Left ventricle myocardium superior (tissue), 1 donor: ENCODE data around the gene RFNG. TPM values are rescaled to one million over a fixed set of nuclear protein-coding genes. Genes with fewer than 3 reads are reported as not detected.

Experiments used
- ATAC-seq: fragments of 200-7000 bp; cut with Tn5 transposase; one replicate; pipeline ENCODE4 v1.9.1; 2020; ENCODE audit warnings: mild to moderate bottlenecking, moderate library complexity
- DNase-seq: peaks from one replicate; pipeline ENCODE4 v3.0.0-alpha.2; 2020
- intact Hi-C: fragments of 100-400 bp; cut with micrococcal nuclease; formaldehyde crosslinking; loops from one replicate; pipeline ENCODE4 v1.11.0; 2022
- total RNA-seq: library from RNA; stranded (reverse); fragmentation: NEBNext Ultra II Directional; extraction: Animal tissue kit (Norgen Biotek cat#: 25700); gene quantifications from one replicate; pipeline ENCODE4 v1.2.1, GENCODE V29; 2021
- donor health status: DM: no; HTN: yes; CAD: no; lungs with severe emphysema.

The RFNG gene
- total RNA-seq, 1 donor from 2014 or later, result 21.8 TPM

DNA sequence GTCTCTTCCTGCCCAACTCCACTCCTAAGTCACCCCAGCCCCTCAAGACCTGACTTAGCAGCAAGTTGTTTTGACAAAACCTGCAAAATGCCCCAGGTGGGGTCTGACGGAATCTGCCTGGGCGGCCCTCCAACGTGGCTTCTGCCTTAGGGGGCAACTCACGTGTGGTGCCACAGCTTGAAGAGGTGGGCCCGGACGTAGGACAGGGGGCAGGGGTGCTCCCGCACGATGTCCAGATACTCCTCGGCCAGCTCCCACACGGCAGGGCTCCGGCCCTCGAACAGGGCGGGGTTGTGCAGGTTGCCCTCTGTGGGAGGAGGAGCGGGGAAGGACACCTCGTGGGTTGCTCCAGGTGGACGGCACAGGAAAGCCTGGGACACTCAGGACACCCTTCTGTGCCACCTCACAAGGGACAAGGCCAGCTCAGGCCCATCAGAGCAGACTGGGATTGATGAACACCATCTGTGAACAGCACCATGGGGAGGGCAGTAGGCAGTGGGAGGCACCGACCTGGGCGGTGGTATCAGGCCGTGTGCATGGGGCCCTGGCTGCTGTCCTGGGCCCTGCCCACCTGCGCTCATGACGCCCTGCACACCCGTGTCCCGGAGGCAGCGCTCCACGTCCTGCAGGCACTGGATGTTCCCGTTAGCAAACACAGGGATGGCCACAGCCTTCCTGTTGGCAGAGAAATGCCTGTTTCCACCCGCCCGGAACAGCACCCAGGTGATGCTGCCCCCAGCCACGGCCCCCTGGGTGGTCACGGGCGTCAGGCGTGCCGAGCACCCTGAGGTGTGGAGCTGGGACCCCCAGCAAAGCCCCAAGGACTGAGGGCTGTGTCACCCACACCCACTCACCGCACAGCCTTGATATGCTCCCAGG, 9.7 kb upstream of the RFNG start:
- ATAC-seq (no peak), DNase-seq (peak; percentile 29)
- intact Hi-C loops, result no loop called here

DNA sequence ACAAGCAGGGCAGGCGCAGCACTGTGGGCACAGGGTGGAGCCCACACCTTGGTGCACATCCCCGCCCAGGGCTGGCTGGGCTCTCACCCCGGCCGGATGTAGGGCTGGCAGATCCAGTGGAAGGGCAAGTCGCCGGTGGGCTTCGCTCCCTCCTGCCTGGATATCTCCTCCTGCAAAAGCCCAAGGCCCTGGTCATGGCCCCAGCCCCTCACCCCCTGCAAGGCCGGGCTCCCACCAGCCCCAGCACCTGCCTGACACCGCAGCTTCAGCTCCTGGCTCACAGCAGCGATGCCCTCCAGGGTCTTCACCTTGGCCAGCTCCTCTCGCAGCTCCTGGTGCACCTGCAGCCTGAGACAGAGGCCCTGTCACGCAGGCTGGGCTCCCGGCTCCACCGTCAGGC, 9.0 kb upstream of the RFNG start:
- ATAC-seq (no peak), DNase-seq (peak; percentile 26)
- intact Hi-C loops, result no loop called here

DNA sequence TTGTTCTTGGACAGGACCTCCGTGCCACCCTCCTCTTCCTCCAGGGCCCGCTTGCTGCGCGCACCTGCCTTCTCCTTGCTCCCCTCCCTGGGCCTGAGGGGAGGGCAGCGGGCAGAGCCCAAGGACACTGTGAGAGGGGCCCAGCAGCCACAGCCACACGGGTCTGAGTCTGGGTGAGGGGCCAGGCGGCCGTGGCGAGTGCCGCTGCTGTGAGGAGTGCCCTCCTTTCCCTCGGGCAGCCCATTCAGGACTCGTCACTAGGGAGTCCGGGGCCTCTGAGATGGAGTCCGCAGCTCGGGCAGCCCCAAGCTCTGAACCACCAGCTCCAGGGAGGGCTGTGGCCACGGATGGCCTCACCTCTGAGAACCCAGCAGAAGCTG, 8.4 kb upstream of the RFNG start:
- ATAC-seq (no peak), DNase-seq (peak; percentile 22)
- intact Hi-C loops, result no loop called here

DNA sequence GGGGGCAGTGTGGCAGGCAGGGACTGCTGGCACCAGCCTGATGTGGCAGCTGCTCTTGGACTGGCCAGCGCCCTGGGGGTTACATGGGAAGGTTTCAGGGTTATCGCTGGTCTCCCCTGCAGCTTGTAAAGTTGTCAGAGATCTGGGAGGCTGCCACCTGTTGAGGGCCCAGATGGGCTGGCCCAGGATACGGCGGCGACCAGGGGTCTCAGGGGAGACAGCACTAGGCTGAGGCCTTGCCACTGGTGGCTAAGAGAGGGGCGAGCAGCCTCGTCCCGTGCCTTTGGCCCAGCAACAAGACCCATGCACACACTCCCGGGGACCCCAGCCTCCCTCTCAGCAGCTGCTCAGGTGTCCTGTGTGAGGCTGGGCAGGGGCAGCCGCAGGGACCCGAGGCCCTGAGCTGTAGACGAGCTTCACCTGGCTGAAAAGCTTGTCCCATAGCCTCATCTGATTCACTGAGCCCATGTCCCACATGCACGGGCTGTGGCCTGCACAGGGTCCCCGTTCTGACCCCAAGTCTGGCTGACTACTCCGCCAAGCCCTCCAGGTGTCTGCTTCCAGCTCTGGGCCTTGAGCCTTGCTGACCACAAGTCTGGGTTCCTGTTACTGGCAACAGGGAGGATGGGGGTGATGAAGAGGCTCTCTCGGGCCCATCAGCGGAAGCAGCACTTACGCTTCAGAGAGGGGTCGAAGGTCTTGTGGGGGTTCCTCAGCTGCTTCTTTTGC, 7.8 kb upstream of the RFNG start:
- peak; percentile 24 for DNase-seq
- intact Hi-C loops, result no loop called here
- ATAC-seq, result no peak

DNA sequence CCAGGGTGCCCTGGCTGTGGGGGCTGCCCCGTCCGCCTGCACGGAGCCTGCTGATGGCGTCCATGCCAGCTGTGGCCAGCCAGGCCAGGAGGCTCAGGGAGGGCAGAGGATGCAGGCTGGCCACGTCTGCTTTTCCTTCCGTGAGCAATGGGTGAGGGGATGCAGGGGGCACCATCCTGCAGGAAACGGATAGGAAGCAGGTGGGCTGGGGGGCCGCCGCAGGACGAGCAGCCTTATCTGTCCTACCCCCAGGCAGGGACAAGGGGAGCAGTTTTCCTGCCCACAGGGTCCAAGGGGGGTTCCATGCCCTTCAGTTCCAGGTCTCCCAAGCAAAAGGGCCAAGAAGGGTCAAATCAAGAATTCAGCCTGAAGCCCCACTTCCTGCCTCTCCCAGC, 7.2 kb upstream of the RFNG start:
- ATAC-seq (no peak), DNase-seq (peak; percentile 16)
- intact Hi-C loops, result no loop called here

DNA sequence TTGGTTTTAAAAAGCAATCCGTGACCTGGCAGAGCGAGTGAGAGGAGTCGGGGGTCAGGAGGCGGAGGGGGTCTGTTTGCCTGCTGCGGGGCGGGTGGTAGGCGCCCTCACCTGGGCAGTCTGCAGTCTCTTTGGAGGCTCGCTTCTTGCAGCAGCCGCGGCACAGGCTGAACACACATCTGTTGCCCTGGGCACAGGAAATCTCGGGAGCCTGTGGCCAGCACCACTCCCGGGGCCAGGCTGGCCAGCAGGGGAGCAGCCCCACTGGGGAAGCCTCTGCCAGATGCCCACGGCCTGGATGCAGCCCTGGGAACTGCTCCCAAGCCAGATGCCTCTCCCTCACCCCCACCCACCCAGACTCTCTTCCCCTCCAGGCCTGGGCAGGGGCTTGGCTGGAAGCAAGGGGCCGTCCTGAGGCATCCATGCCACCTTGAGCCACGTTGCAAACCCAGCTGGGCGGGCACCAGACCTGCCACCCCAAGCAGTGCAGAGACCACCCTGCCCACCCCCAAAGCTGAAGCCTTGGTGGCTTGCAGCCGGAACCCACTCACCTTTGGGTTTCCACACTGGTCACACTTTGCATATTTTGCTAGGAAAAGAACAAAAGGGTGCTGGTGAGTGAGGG, 6.7 kb upstream of the RFNG start:
- ATAC-seq, result no peak
- intact Hi-C loops, result no loop called here
- DNase-seq, result peak; percentile 23

DNA sequence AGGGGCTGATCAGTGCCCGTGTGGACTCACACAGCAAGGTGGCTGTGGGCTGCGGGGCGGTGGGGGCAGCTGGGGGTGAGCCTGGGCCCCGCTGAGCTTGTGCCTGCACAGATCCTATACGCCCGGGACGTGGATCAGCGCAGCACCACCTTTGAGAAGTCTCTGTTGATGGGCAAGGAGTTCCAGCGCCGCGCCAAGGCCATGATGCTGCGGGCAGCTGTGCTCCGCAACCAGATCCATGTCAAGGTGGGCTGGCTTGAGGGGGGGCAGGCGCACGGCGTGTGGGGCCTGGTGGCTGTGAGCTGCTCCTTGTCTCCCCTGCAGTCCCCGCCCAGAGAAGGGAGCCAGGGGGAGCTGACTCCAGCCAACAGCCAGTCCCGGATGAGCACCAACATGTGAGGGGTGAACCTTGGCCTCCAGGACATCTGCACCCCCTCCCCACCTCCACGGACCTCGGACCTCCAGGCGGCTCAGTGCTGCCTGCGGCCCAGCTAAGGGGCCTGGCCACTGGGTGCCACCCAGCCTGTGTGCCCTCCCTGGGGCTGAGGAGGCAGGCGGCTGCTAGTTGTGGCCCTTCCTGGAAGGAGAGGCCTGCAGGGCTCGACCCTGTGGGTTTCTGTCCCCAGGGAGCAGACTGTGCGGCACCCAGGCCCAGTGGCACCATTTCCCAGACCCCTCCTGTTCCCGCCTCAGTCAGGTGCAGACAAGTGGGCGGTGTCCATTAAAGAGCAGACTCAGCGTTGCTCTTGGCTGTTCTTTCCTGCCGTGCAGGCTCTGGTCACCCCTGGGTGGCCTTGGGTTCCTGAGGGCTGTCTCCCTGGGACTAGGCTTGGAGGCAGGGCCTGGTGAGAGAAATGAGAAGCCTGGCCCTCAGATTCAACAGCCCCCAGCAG, 5.4 kb upstream of the RFNG start:
- peak; percentile 33 for DNase-seq
- intact Hi-C loops, result no loop called here
- no peak for ATAC-seq

DNA sequence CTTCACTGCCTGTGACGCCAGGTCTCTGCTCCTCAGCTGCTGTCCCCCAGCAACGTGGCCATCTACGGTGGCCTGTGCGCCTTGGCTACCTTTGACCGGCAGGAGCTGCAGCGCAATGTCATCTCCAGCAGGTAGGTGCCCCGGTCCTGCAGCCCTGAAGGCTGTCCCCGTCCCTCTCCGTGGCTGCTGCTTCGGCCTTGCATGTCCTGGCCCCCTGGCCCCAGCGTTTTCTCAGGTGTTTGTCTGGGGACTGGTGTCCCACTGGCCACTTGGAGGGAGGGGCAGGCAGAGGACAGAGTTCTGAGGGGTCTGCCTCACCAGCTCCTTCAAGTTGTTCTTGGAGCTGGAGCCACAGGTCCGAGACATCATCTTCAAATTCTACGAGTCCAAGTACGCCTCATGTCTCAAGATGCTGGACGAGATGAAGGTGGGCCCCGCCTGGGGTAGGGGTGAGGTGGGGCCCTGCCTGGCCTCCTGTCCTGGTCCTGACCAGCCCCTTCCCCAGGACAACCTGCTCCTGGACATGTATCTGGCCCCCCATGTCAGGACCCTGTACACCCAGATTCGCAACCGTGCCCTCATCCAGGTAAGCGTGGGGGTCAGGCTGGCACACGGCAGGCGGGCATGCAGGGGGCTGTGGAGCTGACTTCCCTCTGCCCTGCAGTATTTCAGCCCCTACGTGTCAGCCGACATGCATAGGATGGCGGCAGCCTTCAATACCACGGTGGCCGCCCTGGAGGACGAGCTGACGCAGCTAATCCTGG, 4.5 kb upstream of the RFNG start:
- intact Hi-C loops, result no loop called here
- DNase-seq (peak; percentile 21), ATAC-seq (no peak)

DNA sequence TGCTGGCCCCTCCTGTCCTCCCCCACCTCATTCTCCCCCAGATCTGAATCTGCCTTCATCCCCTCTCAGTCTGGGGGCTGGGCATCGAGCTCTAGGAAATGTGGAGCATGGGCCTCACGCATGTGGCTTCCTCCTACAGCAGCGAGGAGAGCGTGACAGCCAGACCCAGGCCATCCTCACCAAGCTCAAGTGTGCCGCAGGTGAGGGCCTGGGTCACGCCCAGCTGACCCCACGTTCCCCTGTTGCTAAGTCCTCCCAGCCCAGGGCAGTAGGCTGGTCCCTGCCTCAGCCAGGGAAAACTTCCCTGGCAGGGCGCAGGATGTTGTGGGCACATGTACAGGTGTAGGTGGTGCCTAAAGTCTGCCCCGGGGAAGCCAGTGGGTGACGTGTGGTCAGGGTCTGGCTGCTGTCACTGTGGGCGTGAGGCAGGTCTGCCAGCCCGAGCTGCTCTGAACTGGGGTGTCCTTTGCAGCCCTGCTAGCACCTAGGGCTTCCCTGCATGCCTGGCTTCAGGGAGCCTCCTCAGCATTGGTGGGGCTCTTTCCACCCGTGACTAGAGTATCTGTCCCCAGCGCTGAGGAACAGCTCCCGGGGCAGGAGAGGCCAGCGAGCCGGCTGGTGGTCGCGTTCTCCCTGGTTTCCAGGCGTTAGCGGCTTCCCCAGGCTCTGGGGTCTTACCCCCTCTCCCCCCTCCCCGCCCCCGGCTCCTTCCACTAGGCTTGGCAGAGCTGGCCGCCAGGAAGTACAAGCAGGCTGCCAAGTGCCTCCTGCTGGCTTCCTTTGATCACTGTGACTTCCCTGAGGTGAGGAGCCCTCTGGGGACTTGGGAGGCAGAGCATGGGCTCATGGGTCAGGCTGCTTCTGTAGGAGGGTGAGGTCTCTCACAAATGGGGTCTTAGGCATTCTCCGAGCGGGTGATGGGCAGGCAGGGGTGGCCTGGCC, 3.7 kb upstream of the RFNG start:
- intact Hi-C loops, result no loop called here
- DNase-seq (peak; percentile 21), ATAC-seq (no peak)

DNA sequence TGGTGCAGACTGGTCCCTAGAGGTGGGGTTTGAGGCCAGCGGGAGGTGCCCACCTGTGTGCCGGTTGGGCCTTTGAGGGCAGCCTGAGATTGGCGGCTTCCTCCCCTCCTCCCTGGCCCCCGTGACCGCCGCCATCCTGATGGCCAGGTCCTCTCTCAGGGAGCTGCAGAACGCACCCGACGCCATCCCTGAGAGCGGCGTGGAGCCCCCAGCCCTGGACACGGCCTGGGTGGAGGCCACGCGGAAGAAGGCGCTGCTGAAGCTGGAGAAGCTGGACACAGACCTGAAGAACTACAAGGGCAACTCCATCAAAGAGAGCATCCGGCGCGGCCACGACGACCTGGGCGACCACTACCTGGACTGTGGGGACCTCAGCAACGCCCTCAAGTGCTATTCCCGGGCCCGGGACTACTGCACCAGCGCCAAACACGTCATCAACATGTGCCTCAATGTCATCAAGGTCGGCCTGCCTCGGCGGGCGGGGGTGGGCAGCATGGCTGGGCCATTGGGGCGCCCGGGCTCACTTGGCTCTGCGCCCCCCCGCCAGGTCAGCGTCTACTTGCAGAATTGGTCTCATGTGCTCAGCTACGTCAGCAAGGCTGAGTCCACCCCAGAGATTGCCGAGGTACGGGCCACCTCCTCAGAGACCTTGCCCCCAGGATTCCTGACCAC, 2.9 kb upstream of the RFNG start:
- no peak for ATAC-seq
- peak; percentile 29 for DNase-seq
- intact Hi-C loops, result no loop called here

DNA sequence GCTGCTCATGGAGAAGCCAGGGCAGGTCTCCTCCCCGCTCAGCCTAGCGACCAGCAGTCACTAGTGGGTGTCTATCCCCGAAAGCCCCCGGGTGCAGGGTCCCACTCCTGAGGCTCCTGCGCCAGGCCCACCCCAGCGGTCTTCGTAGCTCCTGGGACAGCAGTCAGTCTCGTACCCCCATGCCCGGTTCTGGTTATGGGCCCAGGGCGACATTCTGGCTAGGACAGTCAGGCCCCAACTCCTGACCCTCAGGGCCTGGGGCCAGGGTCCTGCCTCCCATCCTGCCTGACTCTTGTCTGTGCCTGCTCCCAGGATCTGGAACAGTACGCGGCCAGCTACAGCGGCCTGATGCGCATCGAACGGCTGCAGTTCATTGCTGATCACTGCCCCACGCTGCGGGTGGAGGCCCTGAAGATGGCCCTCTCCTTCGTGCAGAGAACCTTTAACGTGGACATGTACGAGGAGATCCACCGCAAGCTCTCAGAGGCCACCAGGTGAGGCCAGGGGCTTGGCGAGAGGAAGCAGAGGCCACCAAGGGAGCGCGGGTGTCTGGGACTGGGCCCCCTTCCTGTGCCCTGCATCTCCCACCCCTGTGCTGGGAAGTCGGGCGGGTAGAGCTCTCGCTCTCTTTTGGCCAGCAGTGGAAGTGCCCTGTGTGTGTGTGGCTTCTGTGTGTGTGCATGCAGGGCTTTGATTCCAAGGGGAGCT, 2.1 kb upstream of the RFNG start:
- intact Hi-C loops, result no loop called here
- peak; percentile 25 for DNase-seq
- no peak for ATAC-seq

DNA sequence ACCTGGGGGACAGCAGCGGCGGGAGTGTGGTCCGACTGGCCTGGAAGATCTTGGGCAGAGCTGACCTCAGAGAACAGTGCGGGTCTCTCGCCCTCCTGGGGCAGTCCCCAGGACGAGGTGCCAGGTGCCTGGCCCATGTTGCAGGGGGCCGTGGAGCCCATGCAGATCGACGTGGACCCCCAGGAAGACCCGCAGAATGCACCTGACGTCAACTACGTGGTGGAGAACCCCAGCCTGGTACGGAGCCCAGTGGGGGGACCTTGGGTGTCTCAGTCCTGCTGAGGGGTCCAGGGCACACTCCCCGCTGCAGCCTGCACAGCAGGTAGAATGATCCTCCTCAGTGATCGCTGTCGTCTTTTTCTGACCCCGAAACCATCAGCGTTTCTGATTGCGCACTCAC, 1.5 kb upstream of the RFNG start:
- ATAC-seq (no peak), DNase-seq (no peak)
- intact Hi-C loops, result no loop called here

DNA sequence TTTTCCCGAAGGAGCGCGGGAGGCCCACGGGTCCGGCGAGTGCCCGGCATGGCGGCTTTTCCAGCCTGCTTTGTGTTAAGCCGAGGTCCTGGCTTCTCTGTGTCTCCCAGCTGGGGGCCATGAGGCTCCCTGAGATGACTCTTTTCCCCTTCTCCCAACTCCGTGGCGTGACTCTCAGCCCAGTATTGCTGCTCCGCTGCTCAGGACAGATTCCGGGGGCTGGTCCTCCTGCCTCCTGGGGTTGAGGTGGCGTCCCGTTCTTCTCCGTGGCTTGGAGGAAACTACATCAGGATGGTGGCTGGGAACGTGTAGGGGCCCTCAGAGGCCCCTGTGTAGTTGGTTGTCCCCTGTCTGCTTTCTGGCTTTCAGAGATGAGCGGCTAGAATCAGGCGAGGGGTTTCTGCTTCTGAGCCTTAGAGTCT, 1.0 kb upstream of the RFNG start:
- DNase-seq, result no peak
- intact Hi-C loops, result no loop called here

DNA sequence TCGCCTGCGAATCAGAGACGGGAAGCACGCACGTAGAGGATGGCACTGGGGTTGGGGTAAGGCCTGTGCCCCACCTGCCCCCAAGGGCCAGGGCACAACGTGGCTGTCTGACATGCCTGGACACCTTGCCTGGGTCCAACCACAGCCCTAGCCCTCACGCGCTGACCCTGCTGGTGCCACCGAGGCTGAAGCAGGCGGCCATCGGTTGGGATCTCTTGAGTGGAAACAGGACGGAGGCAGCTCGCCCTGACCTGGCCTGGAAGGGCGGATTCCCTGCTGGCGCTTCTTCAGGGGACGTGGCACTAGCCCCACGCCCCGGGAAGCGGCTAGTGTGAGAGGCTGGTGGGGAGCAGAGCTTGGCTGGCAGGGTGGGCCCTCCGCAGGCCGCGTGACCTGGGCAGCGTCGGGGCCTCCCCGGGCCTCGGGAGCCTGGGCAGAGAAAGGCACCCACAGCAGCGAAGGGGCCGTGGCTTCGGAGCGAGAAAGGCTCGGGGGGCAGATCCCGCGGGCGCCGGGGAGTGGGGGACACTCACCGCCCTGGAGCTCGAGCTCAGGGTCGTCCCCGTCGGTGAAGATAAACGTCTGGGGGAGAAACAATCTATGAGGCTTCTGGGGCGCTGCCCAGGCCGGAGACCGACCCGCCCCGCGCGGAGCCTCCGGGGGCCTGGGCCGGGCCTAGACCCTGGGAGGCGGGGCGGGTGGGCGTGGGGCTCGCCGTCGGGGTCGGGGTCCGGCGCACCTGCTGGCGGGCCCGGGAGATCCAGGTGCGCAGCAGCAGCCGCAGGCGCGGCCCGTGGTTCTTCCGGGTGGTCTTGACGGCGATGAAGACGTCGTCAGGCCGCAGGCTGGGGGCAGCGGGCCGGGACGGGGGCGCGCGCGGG, 610 bp downstream of the RFNG start:
- peak; percentile 44 for DNase-seq
- ATAC-seq, result peak; percentile 12
- intact Hi-C loops, result no loop called here

More for the DNA sequence above, 1.0 kb upstream of the RFNG start:
- no peak for ATAC-seq

DNA sequence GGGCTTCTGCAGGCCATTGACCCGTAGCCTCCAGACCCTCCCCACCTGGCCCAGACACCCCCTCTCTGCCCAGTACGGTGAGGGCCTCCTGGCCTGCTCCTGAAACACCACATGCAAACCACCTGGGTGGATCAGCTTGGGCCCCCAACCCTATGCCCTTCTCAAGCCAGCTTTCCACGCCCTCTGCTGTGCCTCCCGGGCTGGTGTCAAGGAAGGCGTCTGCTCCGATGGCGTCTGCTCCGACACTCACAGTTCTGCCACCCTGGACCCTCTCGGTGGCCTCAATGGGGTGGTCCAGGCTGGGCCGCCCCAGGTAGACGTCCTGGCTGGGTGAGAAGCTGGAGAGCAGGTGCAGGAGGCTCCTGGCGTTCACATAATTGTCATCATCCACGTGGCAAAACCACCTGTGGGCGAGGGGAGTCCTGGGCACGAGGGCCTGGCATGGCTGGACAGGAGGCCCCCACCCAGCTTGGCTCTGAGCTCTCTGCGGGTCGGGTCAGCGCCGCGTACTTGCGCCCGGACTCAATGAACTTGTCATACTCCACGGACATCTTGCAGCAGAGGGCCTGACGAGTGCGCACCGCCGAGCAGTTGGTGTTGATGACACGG, 1.4 kb downstream of the RFNG start:
- ATAC-seq (no peak), DNase-seq (peak; percentile 22)
- intact Hi-C loops, result no loop called here
